OCI-LY3 (cell line): ENCODE results near the gene TNIP1.

Experiments
- H2AFZ ChIP-seq: fragments of 200-600, 300-600 bp; shearing (Covaris generic); 2 replicates; pipeline ENCODE4 v1.6.0; 2014; ENCODE audit warnings: antibody characterized with exemption, low read depth, low read length
- H3K27ac ChIP-seq: fragments of 200-600, 300-600 bp; sonication (generic); 2 replicates; pipeline ENCODE4 v1.5.1; 2014; ENCODE audit warnings: mild to moderate bottlenecking, low read length, moderate library complexity, mixed read lengths
- H3K27me3 ChIP-seq: fragments of 200-600, 300-600 bp; sonication (generic); 2 replicates; pipeline ENCODE4 v1.6.1; 2014; ENCODE audit warnings: low read depth, low read length, mixed read lengths
- H3K36me3 ChIP-seq: fragments of 200-600, 300-600 bp; sonication (generic); replicated peaks from 2 replicates; pipeline ENCODE3; 2014; ENCODE audit warnings: low read depth, low read length, mixed read lengths
- H3K4me1 ChIP-seq: fragments of 300-600, 200-600 bp; sonication (generic); 2 replicates; pipeline ENCODE4 v1.6.1; 2014; ENCODE audit warnings: low read length, mixed read lengths
- H3K4me2 ChIP-seq: fragments of 200-600, 300-600 bp; sonication (generic); 2 replicates; pipeline ENCODE4 v1.6.1; 2014; ENCODE audit warnings: low read length, mixed read lengths
- H3K4me3 ChIP-seq: fragments of 300-600, 200-600 bp; sonication (generic); 2 replicates; pipeline ENCODE4 v1.5.1; 2014; ENCODE audit warnings: antibody characterized with exemption, mild to moderate bottlenecking, low read length, moderate library complexity
- H3K79me2 ChIP-seq: fragments of 300-600, 200-600 bp; shearing (Covaris generic); 2 replicates; pipeline ENCODE4 v1.6.1; 2014; ENCODE audit warnings: mild to moderate bottlenecking, low read length, mixed read lengths
- H3K9ac ChIP-seq: fragments of 300-600, 200-600 bp; shearing (Covaris generic); 2 replicates; pipeline ENCODE4 v1.6.0; 2014; ENCODE audit warnings: mild to moderate bottlenecking, low read length, moderate library complexity
- H3K9me3 ChIP-seq: fragments of 200-600, 300-600 bp; shearing (Covaris generic); 2 replicates; pipeline ENCODE4 v1.6.1; 2014; ENCODE audit warnings: low read length, mixed read lengths; ENCODE audit not compliant: insufficient read depth
- H4K20me1 ChIP-seq: fragments of 200-600, 300-600 bp; sonication (generic); 2 replicates; pipeline ENCODE4 v1.6.1; 2016; ENCODE audit warnings: low read length, mixed read lengths; ENCODE audit not compliant: insufficient read depth
- CTCF ChIP-seq: fragments of 200-600, 300-600 bp; sonication (generic); IDR thresholded peaks from 2 replicates; pipeline ENCODE4 v1.5.1; 2014; ENCODE audit warnings: antibody characterized with exemption, low read length, low read depth
- EZH2phosphoT487 ChIP-seq: fragments of 200-600 bp; shearing (Covaris generic); IDR thresholded peaks from 2 replicates; pipeline ENCODE4 v1.6.1; 2018; ENCODE audit warnings: antibody characterized with exemption, mixed run types, low read depth

The TNIP1 gene

GRCh38 chr5:151051066-151051930 is 29.5 kb downstream of the TNIP1 start:
- H4K20me1 ChIP-seq, result peaks cover 52% of the 10 kb centered on the region
- no peak overlapping the region for H3K4me3 ChIP-seq
- H3K9ac ChIP-seq, result no peak overlapping the region
- H3K27ac ChIP-seq, result peak overlapping the region; percentile 19; the same call in 1 of the 2 replicates
- TF ChIP-seq CTCF (peak; percentile 78), EZH2phosphoT487 (no peak)
- H3K4me1 ChIP-seq, result 0 out of 2 replicates have a peak, but pooled peaks cover 5% of the 10 kb centered on the region
- H3K79me2 ChIP-seq, result peaks cover 17% of the 10 kb centered on the region; the same call in 1 of the 2 replicates
- peaks cover 72% of the 10 kb centered on the region for H3K36me3 ChIP-seq
- H3K27me3 ChIP-seq, result no peaks in the 10 kb centered on the region
- no peaks in the 10 kb centered on the region for H3K9me3 ChIP-seq
- no peak overlapping the region for H2AFZ ChIP-seq
- no peak overlapping the region for H3K4me2 ChIP-seq

DNA sequence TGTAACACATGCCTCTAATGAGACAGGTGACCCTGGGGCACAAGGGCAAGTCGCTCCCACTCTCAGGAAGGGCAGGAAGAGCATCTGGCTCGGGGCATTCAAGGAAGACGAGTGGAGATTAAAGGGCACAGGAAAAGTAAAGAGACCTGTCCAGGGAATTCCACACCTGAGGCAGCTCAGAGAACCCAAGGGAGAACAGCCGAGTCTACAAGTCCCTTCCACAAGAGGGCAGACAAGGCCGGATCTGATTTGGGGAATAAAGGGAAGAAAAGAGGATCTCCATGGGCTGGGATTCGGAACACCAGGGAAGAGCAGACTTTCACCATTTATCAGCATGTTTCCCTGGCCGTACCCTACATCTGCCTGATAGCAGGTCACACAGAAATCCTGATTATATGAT is 32.3 kb downstream of the TNIP1 start:
- H3K9me3 ChIP-seq, result no peaks in the 10 kb centered on the region
- no peaks in the 10 kb centered on the region for H3K27me3 ChIP-seq
- no peak overlapping the region for H3K27ac ChIP-seq
- H2AFZ ChIP-seq, result no peak overlapping the region
- peaks cover 63% of the 10 kb centered on the region for H3K36me3 ChIP-seq
- no peak overlapping the region for H3K9ac ChIP-seq
- H3K4me1 ChIP-seq, result 0 out of 2 replicates have a peak, but pooled peaks cover 4% of the 10 kb centered on the region
- H4K20me1 ChIP-seq, result peaks cover 42% of the 10 kb centered on the region
- TF ChIP-seq CTCF (peak; percentile 23), EZH2phosphoT487 (no peak)
- H3K4me3 ChIP-seq, result no peak overlapping the region
- no peak overlapping the region for H3K4me2 ChIP-seq
- peaks cover 3% of the 10 kb centered on the region; the same call in 1 of the 2 replicates for H3K79me2 ChIP-seq

DNA sequence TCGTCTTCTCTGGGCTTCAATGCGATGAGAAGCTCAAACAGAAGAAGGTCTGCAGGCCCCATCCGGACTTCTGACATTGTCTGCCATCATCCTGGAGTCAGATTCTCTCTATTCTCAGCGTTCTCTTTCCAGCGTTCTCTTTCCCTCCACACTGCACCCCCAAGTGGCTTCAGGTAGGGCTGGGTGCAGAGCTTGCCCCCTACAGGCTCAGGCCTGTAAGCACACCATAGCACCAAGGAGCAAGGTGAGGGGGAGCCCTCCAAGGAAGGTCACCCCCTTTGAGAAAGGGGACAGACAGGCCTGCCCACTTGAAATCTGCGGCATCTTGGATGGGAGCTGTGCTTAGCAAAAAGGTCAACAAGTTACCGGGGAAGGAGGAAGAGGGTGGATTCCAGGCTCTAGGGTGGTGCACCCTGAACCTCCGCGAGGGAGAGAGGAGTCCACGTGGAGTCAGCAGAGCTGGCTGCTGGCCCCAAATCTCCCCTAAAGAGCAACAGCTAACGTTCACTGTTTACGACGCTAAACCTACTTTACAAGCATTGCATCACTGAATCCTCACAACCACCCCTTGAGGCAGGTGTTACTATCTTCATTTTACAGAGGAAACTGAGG is 32.9 kb downstream of the TNIP1 start:
- Histone ChIP-seq H2AFZ (no peak overlapping the region), H3K27me3 (no peaks in the 10 kb centered on the region), H3K4me1 (0 out of 2 replicates have a peak, but pooled peaks cover 4% of the 10 kb centered on the region), H3K36me3 (peaks cover 64% of the 10 kb centered on the region), H4K20me1 (peaks cover 40% of the 10 kb centered on the region), H3K9me3 (no peaks in the 10 kb centered on the region), H3K27ac (no peak overlapping the region), H3K9ac (no peak overlapping the region), H3K79me2 (no peaks in the 10 kb centered on the region; the same call in 1 of the 2 replicates), H3K4me3 (no peak overlapping the region), H3K4me2 (no peak overlapping the region)
- TF ChIP-seq EZH2phosphoT487, result no peak
- TF ChIP-seq CTCF, result peak; percentile 53

DNA sequence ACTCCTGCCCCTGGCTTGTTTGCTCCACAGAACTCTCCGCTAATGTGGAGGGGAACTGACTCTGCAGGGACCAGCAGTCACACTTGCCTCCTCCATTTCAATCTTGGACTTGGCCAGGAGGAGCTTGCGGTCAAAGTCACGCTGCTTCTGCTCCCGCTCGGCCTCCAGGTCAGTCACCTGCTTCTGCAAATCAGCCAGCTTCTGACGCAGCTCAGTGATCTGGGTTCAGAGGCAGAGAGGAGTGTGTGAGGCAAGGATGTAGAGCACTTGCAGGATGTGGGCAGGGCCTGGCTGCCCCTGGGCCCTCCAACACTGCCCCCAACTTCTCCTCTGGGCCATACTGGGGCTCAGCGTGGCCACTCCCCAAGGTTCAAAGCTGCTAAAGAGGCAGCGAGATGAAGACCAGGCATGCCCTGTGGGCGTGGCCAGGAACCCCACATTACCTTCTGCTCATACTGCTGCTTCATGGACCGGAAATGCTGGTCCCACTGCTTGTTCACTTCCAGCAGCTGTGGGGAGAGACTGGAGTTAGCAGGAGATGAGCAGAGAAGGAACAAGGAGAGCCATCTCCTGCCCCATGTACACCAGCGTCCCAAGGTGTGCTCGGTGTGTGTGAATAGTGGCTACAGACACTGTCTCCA is 38.3 kb downstream of the TNIP1 start:
- Histone ChIP-seq H3K79me2 (no peaks in the 10 kb centered on the region; the same call in 1 of the 2 replicates), H3K27ac (no peak overlapping the region), H2AFZ (no peak overlapping the region), H3K4me1 (no peaks in the 10 kb centered on the region), H3K9me3 (no peaks in the 10 kb centered on the region), H4K20me1 (peaks cover 10% of the 10 kb centered on the region; the same call in 1 of the 2 replicates), H3K27me3 (no peaks in the 10 kb centered on the region), H3K9ac (no peak overlapping the region), H3K36me3 (peaks cover 67% of the 10 kb centered on the region), H3K4me3 (no peak overlapping the region), H3K4me2 (no peak overlapping the region)
- TF ChIP-seq EZH2phosphoT487, result no peak
- TF ChIP-seq CTCF, result no peak
